RCC 7860 (cell line): ENCODE data around the gene CCDC157.
A peak's percentile ranks its signal among the peaks of the same experiment; 100 is the strongest.
"Not testable (repeated sequence)": the region's sequence is repeated elsewhere in the genome, so short reads cannot be mapped to it uniquely, and the experiment has no call there.

Source experiments
- DNase-seq: peaks from one replicate; pipeline ENCODE4 v3.0.0-alpha.2; 2015; ENCODE audit warnings: low spot score
- FAIRE-seq: peaks from 2 replicates; lab custom pipeline; 2012; peaks lifted over from hg19 to GRCh38; lab: Jason Lieb, UNC

The CCDC157 gene

GRCh38 chr22:30385942-30386341 lies 29.1 kb downstream of the CCDC157 start:
- FAIRE-seq (no peak), DNase-seq (no peak)

- no peak for FAIRE-seq
- no peak for DNase-seq
These were observed 29.8 kb downstream of the CCDC157 start for GRCh38 chr22:30386608-30386959.

DNA sequence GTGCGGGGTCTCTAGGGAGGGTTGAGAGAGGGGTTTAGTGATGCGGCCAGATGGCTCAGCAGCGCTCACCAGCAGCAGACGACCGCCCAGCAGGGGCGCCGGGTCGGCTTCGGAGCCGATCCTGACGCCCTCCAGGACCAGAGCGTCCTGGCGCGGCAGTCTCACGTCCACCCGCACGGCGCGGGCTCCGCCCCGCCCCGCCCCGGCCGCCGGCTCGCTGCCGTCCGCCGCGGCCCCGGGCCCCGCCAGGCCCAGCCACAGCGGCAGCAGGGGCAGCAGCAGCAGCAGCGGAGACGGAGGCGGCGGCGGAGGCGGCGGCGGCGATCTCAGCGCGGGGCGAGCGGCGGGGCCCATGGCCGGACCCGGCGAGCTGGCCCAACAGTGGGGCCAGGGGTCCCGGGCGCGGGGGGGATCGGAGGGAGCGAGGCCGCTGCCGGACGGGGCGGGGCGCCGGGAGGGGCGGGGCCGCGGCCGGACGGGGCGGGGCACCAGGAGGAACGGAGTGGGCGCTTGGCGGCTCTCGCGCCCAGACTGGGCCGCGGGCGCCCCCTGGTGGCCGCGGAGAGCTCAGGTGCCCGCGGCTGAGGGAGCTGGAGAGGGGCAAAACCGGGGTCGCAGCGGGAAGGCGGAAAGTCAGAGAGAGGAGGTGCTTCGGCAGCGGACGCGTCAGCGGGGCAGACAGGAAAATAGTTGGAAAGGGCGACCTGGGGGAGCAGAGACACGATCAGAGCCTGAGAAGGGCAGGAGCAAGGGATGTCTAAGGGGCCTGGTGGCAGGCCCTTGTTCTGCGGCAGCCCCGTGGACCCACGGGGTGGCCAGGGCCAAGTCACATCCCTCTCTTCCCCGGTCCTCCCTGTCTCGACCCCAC lies 30.4 kb downstream of the CCDC157 start, which contains the start of gene RNF215:
RNF215 (minus strand) TSS at position 452 of the 868 bp plus-strand sequence; CDS start at position 354, 98 bp downstream.
- DNase-seq: peak; percentile 55
- FAIRE-seq: no peak

DNA sequence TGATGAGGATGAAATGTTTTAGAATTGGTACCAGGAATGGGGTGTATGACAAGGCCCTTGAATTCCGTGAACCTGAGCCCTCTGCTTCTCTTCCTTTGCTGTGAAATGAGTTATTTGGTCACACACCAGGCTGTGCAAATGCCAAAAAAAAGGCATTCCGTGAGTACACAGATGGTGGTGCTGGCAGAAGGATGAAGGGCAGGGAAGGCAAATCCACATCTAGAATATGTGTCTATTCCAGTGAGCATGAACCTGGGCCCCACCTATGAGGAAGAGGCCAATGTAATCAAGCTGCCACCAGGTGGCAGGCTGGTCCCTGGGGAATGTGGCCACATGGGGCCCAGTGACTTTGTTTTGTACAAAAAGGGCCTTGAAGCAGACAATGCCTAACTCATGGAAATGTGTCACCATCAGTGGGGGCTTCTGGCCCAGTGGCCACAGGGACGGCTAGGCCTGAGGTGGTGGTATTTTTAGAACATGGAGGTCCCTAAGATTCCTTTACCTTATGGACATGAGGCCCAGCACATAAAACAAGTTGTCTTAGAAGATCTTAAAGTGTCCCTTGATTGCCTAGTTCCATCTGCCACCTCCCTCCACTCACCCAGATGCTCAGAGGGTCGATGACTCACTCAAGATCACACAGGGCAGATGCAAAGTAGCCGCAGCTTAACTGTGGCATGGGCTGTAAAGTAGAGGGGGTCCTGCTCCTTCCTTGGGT lies 34.3 kb downstream of the CCDC157 start:
- FAIRE-seq (peak; percentile 40), DNase-seq (peak; percentile 49)

GRCh38 chr22:30392661-30393321 lies 36.0 kb downstream of the CCDC157 start:
- FAIRE-seq (no peak), DNase-seq (no peak)

DNA sequence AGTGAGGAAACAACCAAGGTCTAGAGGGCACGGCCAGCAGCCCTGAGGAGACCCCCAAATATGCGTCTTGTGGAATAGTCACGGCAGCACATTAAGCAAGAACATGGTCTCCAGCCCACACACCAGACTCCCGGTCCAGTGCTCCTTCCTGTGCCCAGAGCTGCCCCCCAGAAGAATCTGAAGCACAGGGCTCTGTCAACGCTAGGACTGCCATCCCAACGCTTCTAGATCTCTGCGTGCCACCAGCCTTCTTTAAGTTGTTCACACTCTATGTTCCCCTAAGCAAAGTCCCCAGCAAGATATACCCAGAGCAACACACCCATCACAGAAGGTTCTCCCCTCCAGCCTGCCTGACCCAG lies 36.5 kb downstream of the CCDC157 start:
- FAIRE-seq: no peak

DNA sequence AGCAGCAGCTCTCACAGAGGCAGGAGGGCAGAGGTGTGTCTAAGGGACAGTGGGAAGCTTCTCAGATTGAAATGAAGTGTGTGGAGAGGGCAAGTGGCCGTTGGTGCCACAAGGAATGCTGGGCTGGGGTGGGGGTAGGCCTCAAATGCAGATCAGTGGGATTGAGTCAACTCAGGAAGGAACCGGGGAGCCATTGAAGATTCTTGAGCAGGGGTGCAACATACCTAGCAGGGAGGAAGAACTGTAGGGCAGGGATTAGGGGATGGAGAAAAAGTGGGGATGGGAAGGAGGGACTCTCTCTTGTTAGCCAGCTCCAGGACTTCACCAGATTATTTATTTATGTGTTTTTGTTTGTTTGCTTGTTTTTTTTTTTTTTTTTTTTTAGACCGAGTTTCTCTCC lies 37.1 kb downstream of the CCDC157 start:
- DNase-seq (no peak), FAIRE-seq (no peak)

More for the DNA sequence above, 36.5 kb downstream of the CCDC157 start:
- no peak for DNase-seq

DNA sequence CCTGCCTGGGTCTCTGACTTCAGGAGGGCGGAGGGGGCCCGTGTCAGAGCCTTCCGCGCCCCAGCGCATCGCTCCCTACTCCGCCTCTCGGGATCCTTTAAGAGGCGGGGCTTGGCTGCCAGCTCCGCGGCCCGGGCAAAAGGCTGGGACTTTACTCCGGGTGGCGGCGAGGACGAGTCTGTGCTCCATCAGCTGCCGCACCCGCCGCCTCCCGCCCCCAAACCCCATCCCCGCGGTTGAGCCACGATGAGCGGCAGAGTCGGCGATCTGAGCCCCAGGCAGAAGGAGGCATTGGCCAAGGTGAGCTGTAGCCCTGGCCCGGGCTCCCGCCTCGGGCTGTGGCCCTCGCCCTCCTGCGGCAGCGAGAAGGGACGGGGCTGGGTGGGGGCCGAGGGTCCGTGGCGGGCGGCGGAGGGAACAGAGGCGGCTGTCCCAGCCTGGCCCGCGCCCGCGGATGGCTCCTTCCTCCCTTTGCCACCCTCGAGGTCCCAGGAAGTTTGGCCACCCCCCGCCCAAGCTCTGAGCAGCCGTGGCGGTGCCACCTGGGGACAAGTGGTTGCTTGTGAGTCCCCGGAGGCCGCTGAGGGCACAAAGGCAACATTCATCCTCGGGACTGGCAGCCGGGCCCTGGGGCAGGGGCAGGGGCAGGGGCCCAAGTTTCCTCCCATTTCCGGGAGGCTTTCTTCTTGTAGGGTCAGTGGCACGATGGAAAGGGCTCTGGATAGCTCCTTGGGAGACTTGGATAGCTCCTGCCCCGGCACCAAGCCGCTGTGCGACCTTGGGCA lies 40.3 kb downstream of the CCDC157 start, which contains the start of gene SEC14L2:
SEC14L2 (plus strand) TSS at position 148 of the 785 bp plus-strand sequence; CDS start at position 247, 99 bp downstream.
- peak; percentile 36 for DNase-seq
- no peak for FAIRE-seq

GRCh38 chr22:30397656-30398635 lies 41.1 kb downstream of the CCDC157 start:
- FAIRE-seq: no peak

GRCh38 chr22:30398685-30399680 lies 42.2 kb downstream of the CCDC157 start:
- DNase-seq: no peak
- no peak for FAIRE-seq

More at GRCh38 chr22:30397656-30398635, 41.1 kb downstream of the CCDC157 start:
- no peak for DNase-seq

DNA sequence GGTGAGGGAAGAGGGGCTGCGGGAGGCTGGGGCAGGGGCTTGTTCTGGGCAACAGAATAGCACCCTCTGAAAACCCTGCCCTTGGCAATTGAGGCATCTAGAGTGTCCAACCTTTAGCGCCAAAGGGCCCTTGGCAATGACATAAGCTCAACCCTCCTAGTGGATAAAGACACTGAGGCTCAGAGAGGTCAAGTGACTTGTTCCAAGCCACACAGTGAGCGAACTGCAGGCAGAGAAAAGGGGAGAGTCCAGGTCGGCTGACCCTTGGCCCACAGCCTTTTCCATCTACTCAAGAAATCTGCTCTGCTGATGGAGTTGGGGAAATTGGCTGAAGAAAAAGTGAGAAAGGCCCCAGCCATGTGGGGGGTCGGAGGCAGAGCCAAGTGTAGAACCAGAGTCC lies 42.9 kb downstream of the CCDC157 start:
- DNase-seq (no peak), FAIRE-seq (no peak)

DNA sequence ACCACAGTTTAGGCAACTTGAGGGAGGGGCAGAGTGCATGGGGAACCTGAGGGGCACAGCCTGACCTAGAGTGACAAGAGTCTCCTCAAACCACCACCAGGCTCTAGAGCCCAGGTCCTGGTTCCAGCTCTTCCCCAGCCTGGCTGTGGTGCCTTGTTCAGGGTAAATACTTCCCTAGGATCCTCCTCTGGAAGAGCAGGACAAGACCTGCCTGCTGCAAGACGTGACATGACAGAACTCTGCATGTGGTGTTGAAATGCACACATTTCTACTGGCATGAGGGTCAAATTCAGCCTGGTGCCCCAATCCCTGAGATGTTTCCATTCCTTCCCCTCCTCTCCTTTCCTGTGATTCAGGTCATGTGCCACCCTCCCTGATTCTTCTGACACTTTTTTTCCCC lies 43.4 kb downstream of the CCDC157 start:
- DNase-seq (no peak), FAIRE-seq (no peak)

GRCh38 chr22:30401024-30401423 lies 44.2 kb downstream of the CCDC157 start:
- FAIRE-seq, DNase-seq: not testable (repeated sequence)

DNA sequence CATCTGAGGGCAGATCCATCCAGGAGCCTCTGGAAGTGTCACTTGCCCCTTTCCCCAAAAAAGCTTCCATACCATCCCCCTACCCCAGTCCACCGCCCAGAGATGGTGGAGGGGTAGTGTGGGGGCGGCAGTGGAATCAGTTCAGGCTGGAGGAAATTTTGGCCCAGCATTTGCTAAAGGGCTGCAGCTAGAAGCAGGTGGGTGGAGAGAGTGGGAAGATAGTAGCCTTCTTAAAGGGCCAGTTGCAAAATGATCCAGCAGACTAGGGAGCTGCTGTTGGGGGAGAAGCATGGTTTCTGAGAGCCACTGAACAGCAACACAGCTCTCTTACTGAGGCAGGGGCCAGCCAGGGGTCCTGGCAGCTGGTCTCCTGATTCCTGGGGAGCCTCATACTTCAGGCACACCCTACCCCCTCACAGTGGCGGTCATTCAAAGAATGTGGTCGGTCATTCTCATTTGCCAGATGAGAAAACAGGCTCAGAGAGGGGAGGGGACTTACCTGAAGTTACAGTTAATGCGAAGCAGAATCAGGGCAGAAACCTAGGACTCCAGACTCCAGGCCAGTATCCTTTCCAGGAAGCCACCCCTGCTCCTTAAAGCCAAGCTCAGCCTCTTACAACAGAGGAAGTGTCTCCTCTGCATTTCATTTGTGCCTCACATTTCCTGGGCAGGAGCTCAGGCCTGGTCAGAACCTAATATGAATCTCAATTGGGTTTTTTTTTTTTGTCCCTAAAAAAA lies 45.4 kb downstream of the CCDC157 start:
- FAIRE-seq: no peak
- DNase-seq: no peak

DNA sequence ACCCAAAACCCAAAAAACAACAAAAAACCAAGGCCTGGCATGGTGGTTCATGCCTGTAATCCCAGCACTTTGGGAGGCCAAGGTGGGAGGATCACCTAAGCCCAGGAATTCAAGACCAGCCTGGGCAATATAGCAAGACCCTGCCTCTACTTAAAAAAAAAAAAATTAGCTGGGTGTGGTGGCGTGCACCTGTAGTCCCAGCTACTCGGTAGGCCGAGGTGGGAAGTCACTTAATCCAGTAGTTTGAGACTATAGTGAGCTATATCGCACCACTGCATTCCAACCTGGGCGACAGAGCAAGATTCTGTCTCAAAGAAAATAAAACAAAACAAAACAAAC lies 45.9 kb downstream of the CCDC157 start:
- not testable (repeated sequence) for DNase-seq, FAIRE-seq

GRCh38 chr22:30404307-30404706 lies 47.5 kb downstream of the CCDC157 start:
- DNase-seq (no peak), FAIRE-seq (no peak)

GRCh38 chr22:30405731-30406130 lies 48.9 kb downstream of the CCDC157 start:
- DNase-seq (no peak), FAIRE-seq (no peak)

DNA sequence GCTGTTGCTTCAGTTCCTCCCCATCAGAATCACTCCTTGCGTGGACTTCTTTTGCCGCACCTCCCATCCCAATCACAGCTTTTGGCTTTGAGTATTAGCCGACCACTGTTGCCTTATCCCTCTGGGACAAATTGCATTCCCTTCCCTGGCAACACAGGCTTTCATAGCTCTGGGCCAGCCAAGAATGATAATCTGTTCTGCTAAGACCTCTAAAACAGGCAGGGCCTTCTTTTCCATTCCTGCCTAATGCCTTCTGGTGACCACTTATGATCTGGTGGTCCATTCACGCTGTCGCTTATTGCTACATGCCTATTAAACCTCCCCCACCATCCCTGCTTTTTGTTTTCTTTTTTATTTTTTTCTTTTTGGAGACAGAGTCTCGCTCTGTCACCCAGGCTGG lies 49.6 kb downstream of the CCDC157 start:
- FAIRE-seq (no peak), DNase-seq (no peak)
